ENCODE measurements around the gene NFE2L3. TPM values are rescaled to one million over a fixed set of nuclear protein-coding genes. Genes with fewer than 3 reads are reported as not detected.

The NFE2L3 gene
- total and polyA plus RNA-seq, 2 experiments from 2014 or later, result 6.5 to 10.0 TPM

DNA sequence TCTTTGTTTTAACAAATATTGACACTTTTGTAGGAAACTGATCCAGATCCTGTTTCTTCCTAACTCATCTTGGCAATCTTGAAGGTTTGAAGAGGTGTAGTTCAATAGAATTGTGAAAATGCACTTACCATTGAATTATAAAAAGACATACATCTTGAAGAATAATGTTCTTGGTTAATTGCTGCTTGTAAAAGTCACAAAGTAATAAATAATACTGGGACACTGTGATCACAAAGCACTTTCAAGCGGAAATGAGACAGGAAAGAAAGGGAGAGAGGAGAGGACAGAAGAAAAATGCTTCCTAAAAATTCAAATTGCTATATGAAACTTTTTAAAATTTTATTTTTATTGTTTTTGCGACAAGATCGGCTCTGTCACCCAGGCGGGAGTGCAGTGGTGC, 15.2 kb upstream of the NFE2L3 start:
- H3K4me2 ChIP-seq, result no peak overlapping the region
- H3K27me3 ChIP-seq, result no peaks in the 10 kb centered on the region
- no peak overlapping the region for H3K4me3 ChIP-seq
- no peaks in the 10 kb centered on the region for H3K4me1 ChIP-seq (ENCODE audit: insufficient read depth)
- H3K27ac ChIP-seq, result no peak overlapping the region
- H2AFZ ChIP-seq, result no peak overlapping the region
- H3K79me2 ChIP-seq, result no peaks in the 10 kb centered on the region
- no peaks in the 10 kb centered on the region for H3K9me2 ChIP-seq (replicated peaks; ENCODE audit: insufficient read depth)
- no peaks in the 10 kb centered on the region for H3K9me3 ChIP-seq (ENCODE audit: low read depth)
- no peaks in the 10 kb centered on the region for H3K36me3 ChIP-seq (replicated peaks; ENCODE audit: insufficient read depth, low read depth)
- no peak for DNase-seq (ENCODE audit: low spot score)
- H4K20me1 ChIP-seq (ENCODE audit: insufficient read depth, poor library complexity, severe bottlenecking), result no peaks in the 10 kb centered on the region
- TF ChIP-seq, protein P1, sequence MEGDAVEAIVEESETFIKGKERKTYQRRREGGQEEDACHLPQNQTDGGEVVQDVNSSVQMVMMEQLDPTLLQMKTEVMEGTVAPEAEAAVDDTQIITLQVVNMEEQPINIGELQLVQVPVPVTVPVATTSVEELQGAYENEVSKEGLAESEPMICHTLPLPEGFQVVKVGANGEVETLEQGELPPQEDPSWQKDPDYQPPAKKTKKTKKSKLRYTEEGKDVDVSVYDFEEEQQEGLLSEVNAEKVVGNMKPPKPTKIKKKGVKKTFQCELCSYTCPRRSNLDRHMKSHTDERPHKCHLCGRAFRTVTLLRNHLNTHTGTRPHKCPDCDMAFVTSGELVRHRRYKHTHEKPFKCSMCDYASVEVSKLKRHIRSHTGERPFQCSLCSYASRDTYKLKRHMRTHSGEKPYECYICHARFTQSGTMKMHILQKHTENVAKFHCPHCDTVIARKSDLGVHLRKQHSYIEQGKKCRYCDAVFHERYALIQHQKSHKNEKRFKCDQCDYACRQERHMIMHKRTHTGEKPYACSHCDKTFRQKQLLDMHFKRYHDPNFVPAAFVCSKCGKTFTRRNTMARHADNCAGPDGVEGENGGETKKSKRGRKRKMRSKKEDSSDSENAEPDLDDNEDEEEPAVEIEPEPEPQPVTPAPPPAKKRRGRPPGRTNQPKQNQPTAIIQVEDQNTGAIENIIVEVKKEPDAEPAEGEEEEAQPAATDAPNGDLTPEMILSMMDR (IDR thresholded peaks at IDR 0.05; ENCODE audit: poor library complexity), result no peak
- TF ChIP-seq EZH2phosphoT487 (IDR thresholded peaks at IDR 0.05; ENCODE audit: low read depth, severe bottlenecking, unreplicated experiment) (no peak), EZH2 (IDR thresholded peaks at IDR 0.05; ENCODE audit: borderline replicate concordance) (no peak)
- 83% methylated on average over 4 of the region's 4 CpGs for WGBS (ENCODE audit: low lambda C conversion rate, missing lambda C conversion rate)

DNA sequence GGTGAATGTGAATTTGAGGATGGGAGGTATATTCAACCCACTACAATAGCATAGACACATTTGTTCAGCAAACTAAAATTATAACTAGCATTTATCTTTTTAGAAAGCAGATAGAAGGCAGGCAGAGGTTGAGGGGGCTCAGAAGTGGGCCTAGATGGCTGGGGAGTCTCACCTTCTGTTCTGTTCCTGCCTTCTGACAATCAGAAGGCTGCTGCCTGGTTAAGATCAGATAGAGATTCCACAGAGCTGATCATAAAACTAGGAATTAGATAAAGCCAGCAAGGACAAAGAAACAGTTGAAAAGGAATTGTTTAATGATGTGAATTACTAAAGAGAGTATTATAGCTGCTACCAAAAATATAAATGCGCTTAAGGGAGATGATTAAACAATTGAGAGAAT, 11.6 kb upstream of the NFE2L3 start:
- no peaks in the 10 kb centered on the region for H4K20me1 ChIP-seq (ENCODE audit: insufficient read depth, poor library complexity, severe bottlenecking)
- H3K27ac ChIP-seq, result no peak overlapping the region
- H3K79me2 ChIP-seq, result no peaks in the 10 kb centered on the region
- H3K27me3 ChIP-seq, result no peaks in the 10 kb centered on the region
- H3K4me3 ChIP-seq, result no peak overlapping the region
- 92% methylated on average over 1 of the region's 1 CpG for WGBS (ENCODE audit: low lambda C conversion rate, missing lambda C conversion rate)
- H2AFZ ChIP-seq, result no peak overlapping the region
- H3K9me3 ChIP-seq (ENCODE audit: low read depth), result no peaks in the 10 kb centered on the region
- H3K9me2 ChIP-seq (replicated peaks; ENCODE audit: insufficient read depth), result no peaks in the 10 kb centered on the region
- TF ChIP-seq EZH2phosphoT487 (IDR thresholded peaks at IDR 0.05; ENCODE audit: low read depth, severe bottlenecking, unreplicated experiment) (no peak), EZH2 (IDR thresholded peaks at IDR 0.05; ENCODE audit: borderline replicate concordance) (no peak)
- TF ChIP-seq, protein P1 (IDR thresholded peaks at IDR 0.05; ENCODE audit: poor library complexity), result no peak
- DNase-seq (ENCODE audit: low spot score), result no peak
- no peaks in the 10 kb centered on the region for H3K36me3 ChIP-seq (replicated peaks; ENCODE audit: insufficient read depth, low read depth)
- no peak overlapping the region for H3K4me2 ChIP-seq
- H3K4me1 ChIP-seq (ENCODE audit: insufficient read depth), result no peaks in the 10 kb centered on the region

DNA sequence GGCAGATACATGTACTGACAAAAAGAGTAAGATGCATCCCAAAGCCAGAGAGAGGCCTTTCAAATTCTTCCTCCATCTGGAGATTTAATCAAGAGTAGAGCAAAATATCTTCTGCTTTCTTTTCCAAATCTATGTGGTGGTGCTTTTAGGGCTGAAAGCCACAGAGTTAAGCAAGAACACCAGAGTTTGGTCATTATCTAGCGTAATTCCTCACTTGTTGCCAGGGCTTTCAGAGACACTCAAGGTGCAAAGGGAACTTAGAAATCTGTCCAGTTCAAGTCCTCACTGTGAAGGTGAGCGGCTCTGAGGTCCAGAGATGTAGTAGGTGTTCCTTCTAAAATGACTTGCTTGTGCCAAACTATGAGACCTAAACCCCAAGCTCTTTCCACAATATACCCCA, 10.9 kb upstream of the NFE2L3 start:
- no peak for DNase-seq (ENCODE audit: low spot score)
- no peak overlapping the region for H3K4me3 ChIP-seq
- H3K9me3 ChIP-seq (ENCODE audit: low read depth), result no peaks in the 10 kb centered on the region
- no peaks in the 10 kb centered on the region for H3K36me3 ChIP-seq (replicated peaks; ENCODE audit: insufficient read depth, low read depth)
- H3K9me2 ChIP-seq (replicated peaks; ENCODE audit: insufficient read depth), result no peaks in the 10 kb centered on the region
- TF ChIP-seq, protein P1 (IDR thresholded peaks at IDR 0.05; ENCODE audit: poor library complexity), result no peak
- no peak for TF ChIP-seq EZH2phosphoT487 (IDR thresholded peaks at IDR 0.05; ENCODE audit: low read depth, severe bottlenecking, unreplicated experiment)
- no peak for TF ChIP-seq EZH2 (IDR thresholded peaks at IDR 0.05; ENCODE audit: borderline replicate concordance)
- H2AFZ ChIP-seq, result no peak overlapping the region
- no peak overlapping the region for H3K4me2 ChIP-seq
- no peak overlapping the region for H3K27ac ChIP-seq
- H3K79me2 ChIP-seq, result no peaks in the 10 kb centered on the region
- H3K27me3 ChIP-seq, result no peaks in the 10 kb centered on the region
- 91% methylated on average over 2 of the region's 2 CpGs for WGBS (ENCODE audit: low lambda C conversion rate, missing lambda C conversion rate)
- no peaks in the 10 kb centered on the region for H4K20me1 ChIP-seq (ENCODE audit: insufficient read depth, poor library complexity, severe bottlenecking)
- H3K4me1 ChIP-seq (ENCODE audit: insufficient read depth), result no peaks in the 10 kb centered on the region

Data from hepatocyte (in vitro differentiated cells).